GM12891 (cell line): Measurements from ENCODE around the gene TMCO4.

Experiments
- DNase-seq: peaks from one replicate; pipeline ENCODE4 v3.0.0; 2011; ENCODE audit warnings: low spot score; ENCODE audit not compliant: insufficient read length
- FAIRE-seq: peaks from 2 replicates; lab custom pipeline; 2011; peaks lifted over from hg19 to GRCh38; lab: Jason Lieb, UNC
- PAX5 ChIP-seq: IDR thresholded peaks from 2 replicates; pipeline ENCODE4 v1.6.1; 2011; ENCODE audit warnings: low read length, moderate library complexity, mild to moderate bottlenecking; ENCODE audit not compliant: insufficient read depth, severe bottlenecking
- POLR2A ChIP-seq: IDR thresholded peaks from 2 replicates; pipeline ENCODE4 v1.6.1; 2011; ENCODE audit warnings: low read depth, low read length, control low read depth
- POLR2AphosphoS5 ChIP-seq: IDR thresholded peaks from 2 replicates; pipeline ENCODE4 v1.6.1; 2011; ENCODE audit warnings: low read depth, low read length, control low read depth
- POU2F2 ChIP-seq: IDR thresholded peaks from 2 replicates; pipeline ENCODE4 v1.6.1; 2011; ENCODE audit warnings: low read depth, mild to moderate bottlenecking, control low read depth, low read length, moderate library complexity
- SPI1 ChIP-seq: IDR thresholded peaks from 2 replicates; pipeline ENCODE4 v1.6.1; 2011; ENCODE audit warnings: low read depth, low read length, control low read depth
- TAF1 ChIP-seq: IDR thresholded peaks from 2 replicates; pipeline ENCODE4 v1.6.1; 2011; ENCODE audit warnings: low read depth, low read length, control low read depth

TMCO4 gene

GRCh38 chr1:19684677-19685076 is 115.0 kb downstream of the TMCO4 start:
- DNase-seq (no peak), FAIRE-seq (no peak)
- TF ChIP-seq POLR2A, result no peak
- no peak for TF ChIP-seq PAX5
- TF ChIP-seq POLR2AphosphoS5, result no peak
- TF ChIP-seq SPI1, result no peak
- TF ChIP-seq POU2F2, result no peak
- no peak for TF ChIP-seq TAF1

DNA sequence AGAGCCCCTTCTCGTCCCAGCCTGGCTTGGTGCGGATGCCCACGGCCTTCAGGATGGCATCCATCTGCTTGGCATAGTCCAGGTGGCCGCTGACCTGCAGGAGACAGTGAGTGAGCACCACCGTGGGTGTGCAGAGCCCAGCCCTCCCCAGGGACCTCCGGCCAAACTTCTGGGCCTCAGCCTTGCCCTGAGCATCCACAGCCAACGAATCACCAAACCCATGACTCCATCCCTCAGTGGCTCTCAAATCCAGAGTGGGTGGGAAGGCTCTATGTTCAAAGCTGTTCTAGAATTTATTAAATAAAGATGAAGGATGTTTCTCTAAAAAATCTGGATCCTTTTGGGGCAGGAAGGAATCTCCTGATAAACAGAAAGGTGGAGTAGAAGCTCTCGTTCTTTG is 116.4 kb downstream of the TMCO4 start:
- TF ChIP-seq POLR2A, result no peak
- TF ChIP-seq SPI1, result no peak
- no peak for TF ChIP-seq PAX5
- TF ChIP-seq TAF1, result no peak
- no peak for TF ChIP-seq POLR2AphosphoS5
- no peak for TF ChIP-seq POU2F2
- no peak for FAIRE-seq
- DNase-seq, result no peak

GRCh38 chr1:19682901-19683300 is 116.8 kb downstream of the TMCO4 start:
- DNase-seq (no peak), FAIRE-seq (no peak)
- TF ChIP-seq PAX5 (no peak), POLR2AphosphoS5 (no peak), POU2F2 (no peak), TAF1 (no peak), SPI1 (no peak), POLR2A (no peak)

DNA sequence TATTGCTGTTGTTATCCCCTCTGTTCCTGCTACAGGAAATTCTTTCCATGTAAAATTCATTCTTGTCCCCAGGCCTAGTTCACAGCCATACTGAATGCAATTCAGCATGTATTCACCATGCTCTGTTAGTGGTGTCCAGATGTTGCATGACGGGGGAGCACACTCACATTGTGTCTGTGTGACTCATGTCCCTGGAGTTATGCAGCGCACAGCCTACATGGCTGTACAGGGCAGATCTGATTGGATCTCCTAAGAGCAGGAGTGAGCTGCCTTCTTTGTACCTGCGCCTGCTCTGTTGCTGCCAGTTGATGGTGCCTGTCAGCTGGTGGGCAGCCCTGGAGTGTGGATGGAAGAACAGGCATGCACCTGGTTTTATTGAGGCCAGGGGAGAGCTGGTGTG is 117.5 kb downstream of the TMCO4 start:
- DNase-seq, result no peak
- no peak for FAIRE-seq
- TF ChIP-seq PAX5 (no peak), TAF1 (no peak), POLR2A (no peak), POLR2AphosphoS5 (no peak), POU2F2 (no peak), SPI1 (no peak)

DNA sequence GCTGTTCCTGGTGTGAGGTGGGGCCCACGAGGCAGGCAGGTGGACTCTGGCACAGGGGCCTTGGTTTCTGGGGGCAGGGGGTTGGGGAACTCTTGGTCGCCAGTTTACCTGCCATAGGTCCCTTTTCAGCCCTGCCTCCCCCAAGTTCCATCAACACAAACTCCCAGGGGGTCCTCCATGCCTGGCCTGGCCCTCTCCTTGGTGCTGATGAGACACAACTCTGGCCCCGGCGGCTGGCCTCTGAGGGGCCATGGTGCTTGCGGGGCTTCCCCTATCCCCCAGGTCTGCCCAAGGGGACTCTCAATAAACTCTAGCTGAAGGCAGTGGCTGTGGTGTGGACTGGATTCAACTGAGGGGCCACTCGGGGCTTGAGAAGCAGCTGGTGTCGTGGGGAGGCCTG is 119.1 kb downstream of the TMCO4 start:
- no peak for DNase-seq
- no peak for FAIRE-seq
- TF ChIP-seq PAX5, result no peak
- no peak for TF ChIP-seq TAF1
- no peak for TF ChIP-seq POLR2AphosphoS5
- no peak for TF ChIP-seq POU2F2
- no peak for TF ChIP-seq POLR2A
- TF ChIP-seq SPI1, result no peak

DNA sequence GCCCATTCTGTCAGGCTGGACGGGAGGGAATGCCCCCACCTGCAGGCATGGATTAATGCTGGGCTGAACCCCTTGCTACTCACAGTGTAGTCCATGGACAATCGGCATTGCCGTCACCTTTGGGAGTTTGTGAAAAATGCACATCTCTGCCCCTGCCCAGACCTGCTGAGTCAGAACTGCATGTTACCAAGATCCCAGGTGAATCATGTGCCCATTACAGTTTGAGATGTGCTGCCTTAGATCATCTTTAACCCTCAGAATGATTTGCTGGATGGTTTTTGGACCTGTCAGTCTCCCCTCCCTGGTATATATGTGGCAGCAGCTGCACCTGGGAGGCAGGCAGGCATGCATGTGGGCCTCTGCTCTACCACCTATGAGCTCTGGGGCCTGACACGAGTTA is 120.0 kb downstream of the TMCO4 start:
- TF ChIP-seq PAX5 (no peak), TAF1 (no peak), SPI1 (no peak), POLR2AphosphoS5 (no peak), POU2F2 (no peak), POLR2A (no peak)
- FAIRE-seq (no peak), DNase-seq (no peak)

DNA sequence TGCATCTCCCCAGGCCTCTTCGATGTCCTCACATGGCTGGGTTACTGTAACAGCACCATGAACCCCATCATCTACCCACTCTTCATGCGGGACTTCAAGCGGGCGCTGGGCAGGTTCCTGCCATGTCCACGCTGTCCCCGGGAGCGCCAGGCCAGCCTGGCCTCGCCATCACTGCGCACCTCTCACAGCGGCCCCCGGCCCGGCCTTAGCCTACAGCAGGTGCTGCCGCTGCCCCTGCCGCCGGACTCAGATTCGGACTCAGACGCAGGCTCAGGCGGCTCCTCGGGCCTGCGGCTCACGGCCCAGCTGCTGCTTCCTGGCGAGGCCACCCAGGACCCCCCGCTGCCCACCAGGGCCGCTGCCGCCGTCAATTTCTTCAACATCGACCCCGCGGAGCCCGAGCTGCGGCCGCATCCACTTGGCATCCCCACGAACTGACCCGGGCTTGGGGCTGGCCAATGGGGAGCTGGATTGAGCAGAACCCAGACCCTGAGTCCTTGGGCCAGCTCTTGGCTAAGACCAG is 120.7 kb downstream of the TMCO4 start:
- TF ChIP-seq PAX5 (no peak), POU2F2 (no peak), TAF1 (no peak), SPI1 (no peak), POLR2A (no peak), POLR2AphosphoS5 (no peak)
- DNase-seq (no peak), FAIRE-seq (no peak)

- no peak for FAIRE-seq
- TF ChIP-seq SPI1 (no peak), POLR2AphosphoS5 (no peak), TAF1 (no peak), PAX5 (no peak), POLR2A (no peak), POU2F2 (no peak)
- DNase-seq, result no peak
Measured at GRCh38 chr1:19678493-19678892, 121.2 kb downstream of the TMCO4 start.

GRCh38 chr1:19676438-19676922 is 123.2 kb downstream of the TMCO4 start:
- TF ChIP-seq TAF1 (no peak), POLR2A (no peak), PAX5 (no peak), SPI1 (no peak), POU2F2 (no peak)
- peak; percentile 53 for DNase-seq
- peak; percentile 31 for FAIRE-seq

- DNase-seq (no peak), FAIRE-seq (no peak)
- TF ChIP-seq SPI1 (no peak), POLR2A (no peak), PAX5 (no peak), TAF1 (no peak), POU2F2 (no peak), POLR2AphosphoS5 (no peak)
Measured at GRCh38 chr1:19675797-19676196, 123.9 kb downstream of the TMCO4 start.
